Activated CD8-positive, alpha-beta memory T cell treated with anti-CD3 and anti-CD28 coated beads for 4 hours (primary cell): ENCODE measurements around the gene CD38.
"Not testable (repeated sequence)": the region's sequence is repeated elsewhere in the genome, so short reads cannot be mapped to it uniquely, and the experiment has no call there.

ENCODE experiments used
- DNase-seq, 2 donors: peaks; one replicate each; pipeline ENCODE4 v3.0.0-alpha.2; 2020; ENCODE audit warnings: low read depth in 2 of 2

The CD38 gene

GRCh38 chr4:15762460-15762859 lies 15.7 kb upstream of the CD38 start:
- DNase-seq, result not testable (repeated sequence)

GRCh38 chr4:15765391-15765790 lies 12.7 kb upstream of the CD38 start:
- DNase-seq, result no peak

- no peak for DNase-seq
Measured at GRCh38 chr4:15765910-15766697, 12.0 kb upstream of the CD38 start.

GRCh38 chr4:15766821-15767220 lies 11.3 kb upstream of the CD38 start:
- DNase-seq, result no peak

GRCh38 chr4:15769202-15769601 lies 8.9 kb upstream of the CD38 start:
- no peak for DNase-seq

- no peak for DNase-seq
Measured at GRCh38 chr4:15771216-15772058, 6.7 kb upstream of the CD38 start.

GRCh38 chr4:15774020-15774420 lies 4.1 kb upstream of the CD38 start:
- no peak for DNase-seq

GRCh38 chr4:15776871-15777648 lies 1.1 kb upstream of the CD38 start:
- DNase-seq, result no peak

GRCh38 chr4:15777697-15778288 lies 335 bp upstream of the CD38 start:
- DNase-seq, result no peak

GRCh38 chr4:15779306-15779705 lies 1.2 kb downstream of the CD38 start:
- no peak for DNase-seq

GRCh38 chr4:15779809-15780208 lies 1.7 kb downstream of the CD38 start:
- DNase-seq, result no peak

GRCh38 chr4:15781427-15782095 lies 3.4 kb downstream of the CD38 start:
- DNase-seq, result no peak

- DNase-seq, result no peak
Measured at GRCh38 chr4:15783676-15784075, 5.5 kb downstream of the CD38 start.

- DNase-seq, result no peak
Measured at GRCh38 chr4:15784959-15785634, 7.0 kb downstream of the CD38 start.

GRCh38 chr4:15786743-15787142 lies 8.6 kb downstream of the CD38 start:
- DNase-seq, result no peak

- DNase-seq, result no peak
Measured at GRCh38 chr4:15792974-15793373, 14.8 kb downstream of the CD38 start.

- no peak for DNase-seq
Measured at GRCh38 chr4:15793506-15794363, 15.6 kb downstream of the CD38 start.

- no peak for DNase-seq
Measured at GRCh38 chr4:15794426-15794825, 16.3 kb downstream of the CD38 start.

- DNase-seq, result no peak
Measured at GRCh38 chr4:15794905-15795304, 16.8 kb downstream of the CD38 start.

GRCh38 chr4:15797320-15797719 lies 19.2 kb downstream of the CD38 start:
- no peak for DNase-seq
